ENCODE results near the gene LILRB5. TPM values are rescaled to one million over a fixed set of nuclear protein-coding genes. Genes with fewer than 3 reads are reported as not detected.
"Not testable (repeated sequence)": the region's sequence is repeated elsewhere in the genome, so short reads cannot be mapped to it uniquely, and the experiment has no call there.

The LILRB5 gene
- polyA plus RNA-seq, 2 of the 4 experiments (the other 2 are of a cell fraction), result not detected

DNA sequence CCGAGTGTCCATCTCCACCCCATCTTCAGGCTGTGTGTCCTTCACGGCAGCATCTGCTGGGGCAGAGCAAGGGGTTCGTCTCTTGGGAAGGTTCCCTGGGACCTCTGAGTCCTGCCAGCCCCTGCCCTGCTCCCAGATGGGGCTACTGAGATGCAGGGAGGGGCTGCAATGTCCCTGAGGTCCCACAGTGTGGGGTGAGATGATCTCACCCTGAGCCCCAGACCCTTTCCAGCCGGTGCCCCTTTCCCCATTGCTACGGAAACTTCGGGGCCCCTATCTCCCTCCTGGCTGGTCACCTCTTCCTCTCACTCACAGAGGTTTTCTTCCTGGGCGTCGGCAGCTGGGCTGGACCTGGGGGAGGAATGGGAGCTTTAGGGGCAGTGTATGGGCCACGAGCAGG lies 18.9 kb upstream of the LILRB5 start (continued):
- TF ChIP-seq, protein P1, sequence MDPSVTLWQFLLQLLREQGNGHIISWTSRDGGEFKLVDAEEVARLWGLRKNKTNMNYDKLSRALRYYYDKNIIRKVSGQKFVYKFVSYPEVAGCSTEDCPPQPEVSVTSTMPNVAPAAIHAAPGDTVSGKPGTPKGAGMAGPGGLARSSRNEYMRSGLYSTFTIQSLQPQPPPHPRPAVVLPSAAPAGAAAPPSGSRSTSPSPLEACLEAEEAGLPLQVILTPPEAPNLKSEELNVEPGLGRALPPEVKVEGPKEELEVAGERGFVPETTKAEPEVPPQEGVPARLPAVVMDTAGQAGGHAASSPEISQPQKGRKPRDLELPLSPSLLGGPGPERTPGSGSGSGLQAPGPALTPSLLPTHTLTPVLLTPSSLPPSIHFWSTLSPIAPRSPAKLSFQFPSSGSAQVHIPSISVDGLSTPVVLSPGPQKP (IDR thresholded peaks at IDR 0.05; ENCODE audit: low read depth, low read length), result no peak
- TF ChIP-seq, protein P2, sequence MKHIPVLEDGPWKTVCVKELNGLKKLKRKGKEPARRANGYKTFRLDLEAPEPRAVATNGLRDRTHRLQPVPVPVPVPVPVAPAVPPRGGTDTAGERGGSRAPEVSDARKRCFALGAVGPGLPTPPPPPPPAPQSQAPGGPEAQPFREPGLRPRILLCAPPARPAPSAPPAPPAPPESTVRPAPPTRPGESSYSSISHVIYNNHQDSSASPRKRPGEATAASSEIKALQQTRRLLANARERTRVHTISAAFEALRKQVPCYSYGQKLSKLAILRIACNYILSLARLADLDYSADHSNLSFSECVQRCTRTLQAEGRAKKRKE (CRISPR knock-in tag; IDR thresholded peaks at IDR 0.05; ENCODE audit: low read depth), result no peak
- TF ChIP-seq RAD21 (conservative IDR thresholded peaks at IDR 0.05 in 1 of 2, IDR thresholded peaks at IDR 0.05 in 1 of 2) (no peak), TP53 (CRISPR knock-in tag; IDR thresholded peaks at IDR 0.05) (no peak)

DNA sequence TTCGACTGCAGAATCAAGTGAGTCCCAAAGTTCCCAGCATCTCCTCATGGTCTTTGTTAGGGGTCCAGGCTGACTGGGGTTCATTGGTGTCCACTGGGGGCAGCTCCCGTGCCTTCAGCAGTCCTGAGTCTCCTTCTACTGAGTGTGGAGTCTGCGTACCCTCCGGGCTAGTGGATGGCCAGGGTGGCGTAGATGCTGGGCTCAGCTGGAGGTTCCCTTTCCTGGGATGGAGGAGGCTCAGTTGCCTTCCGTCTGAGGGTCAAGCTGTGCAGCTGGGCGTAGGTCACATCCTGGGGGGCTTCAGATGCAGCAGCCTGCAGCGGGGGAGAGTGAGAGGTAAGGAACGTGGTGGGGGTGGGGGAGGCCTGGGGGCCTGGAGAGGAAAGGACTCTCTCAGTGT lies 17.4 kb upstream of the LILRB5 start:
- CTCF ChIA-PET, result not testable (repeated sequence)
- WGBS (ENCODE audit: missing lambda C conversion rate), result 30% methylated on average over 9 of the region's 9 CpGs

DNA sequence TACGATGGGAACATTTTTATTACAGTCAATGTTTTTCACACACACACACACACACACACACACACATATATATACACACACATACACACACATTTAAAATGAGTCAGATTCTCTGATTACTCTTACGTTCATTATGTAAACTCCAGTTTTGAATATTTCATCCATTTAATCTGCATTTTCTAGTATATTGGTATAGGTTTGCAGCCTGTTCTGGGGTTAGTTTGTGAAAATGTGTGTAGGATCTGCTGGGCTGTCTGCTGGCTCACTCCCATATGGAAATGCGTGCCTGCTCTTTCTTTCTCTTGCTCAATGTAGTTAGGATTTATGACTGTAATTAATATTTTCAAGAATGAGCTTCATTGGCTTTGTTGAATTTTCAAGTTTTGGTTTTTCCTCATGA lies 16.7 kb upstream of the LILRB5 start:
- WGBS (ENCODE audit: missing lambda C conversion rate), result 32% methylated on average over 3 of the region's 3 CpGs
- Histone ChIP-seq H3K4me1 (no peaks in the 10 kb centered on the region), H3K9me3 (peaks cover 5% of the 10 kb centered on the region; the same call in 2 of the 3 replicates), H3K27ac (no peak overlapping the region), H3K4me2 (no peak overlapping the region), H3K4me3 (no peak overlapping the region)
- POLR2A ChIA-PET, result no interaction called here
- no peak for TF ChIP-seq SMC3 (IDR thresholded peaks at IDR 0.05)
- no peak for TF ChIP-seq GATA3 (IDR thresholded peaks at IDR 0.05; ENCODE audit: borderline replicate concordance)
- no peak for TF ChIP-seq HDAC2 (IDR thresholded peaks at IDR 0.05)
- TF ChIP-seq ESRRA (IDR thresholded peaks at IDR 0.05; ENCODE audit: borderline replicate concordance, low read length), result no peak
- TF ChIP-seq, protein P1 (IDR thresholded peaks at IDR 0.05; ENCODE audit: low read depth, low read length), result no peak
- TF ChIP-seq PHF8 (IDR thresholded peaks at IDR 0.05; ENCODE audit: borderline replicate concordance, low read depth), result no peak
- TF ChIP-seq CBX8 (IDR thresholded peaks at IDR 0.05), result no peak
- TF ChIP-seq CEBPB (IDR thresholded peaks at IDR 0.05), result no peak
- no peak for TF ChIP-seq ZNF302 (CRISPR knock-in tag; IDR thresholded peaks at IDR 0.05)
- TF ChIP-seq, protein P3, sequence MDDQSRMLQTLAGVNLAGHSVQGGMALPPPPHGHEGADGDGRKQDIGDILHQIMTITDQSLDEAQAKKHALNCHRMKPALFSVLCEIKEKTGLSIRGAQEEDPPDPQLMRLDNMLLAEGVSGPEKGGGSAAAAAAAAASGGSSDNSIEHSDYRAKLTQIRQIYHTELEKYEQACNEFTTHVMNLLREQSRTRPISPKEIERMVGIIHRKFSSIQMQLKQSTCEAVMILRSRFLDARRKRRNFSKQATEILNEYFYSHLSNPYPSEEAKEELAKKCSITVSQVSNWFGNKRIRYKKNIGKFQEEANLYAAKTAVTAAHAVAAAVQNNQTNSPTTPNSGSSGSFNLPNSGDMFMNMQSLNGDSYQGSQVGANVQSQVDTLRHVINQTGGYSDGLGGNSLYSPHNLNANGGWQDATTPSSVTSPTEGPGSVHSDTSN (IDR thresholded peaks at IDR 0.05), result no peak
- TF ChIP-seq, protein P4, sequence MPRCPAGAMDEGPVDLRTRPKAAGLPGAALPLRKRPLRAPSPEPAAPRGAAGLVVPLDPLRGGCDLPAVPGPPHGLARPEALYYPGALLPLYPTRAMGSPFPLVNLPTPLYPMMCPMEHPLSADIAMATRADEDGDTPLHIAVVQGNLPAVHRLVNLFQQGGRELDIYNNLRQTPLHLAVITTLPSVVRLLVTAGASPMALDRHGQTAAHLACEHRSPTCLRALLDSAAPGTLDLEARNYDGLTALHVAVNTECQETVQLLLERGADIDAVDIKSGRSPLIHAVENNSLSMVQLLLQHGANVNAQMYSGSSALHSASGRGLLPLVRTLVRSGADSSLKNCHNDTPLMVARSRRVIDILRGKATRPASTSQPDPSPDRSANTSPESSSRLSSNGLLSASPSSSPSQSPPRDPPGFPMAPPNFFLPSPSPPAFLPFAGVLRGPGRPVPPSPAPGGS (IDR thresholded peaks at IDR 0.05), result no peak
- no peak for TF ChIP-seq RNF2 (IDR thresholded peaks at IDR 0.05; ENCODE audit: borderline replicate concordance, low read depth)
- no peak for DNase-seq (ENCODE audit: low read depth in 1 of 2, low spot score in 1 of 2)
- CTCF ChIA-PET, result no interaction called here
- no peak for ATAC-seq
- no peak for FAIRE-seq

More for the DNA sequence above, 17.4 kb upstream of the LILRB5 start:
- H3K4me3 ChIP-seq; ATAC-seq; H3K9me3 ChIP-seq; H3K4me2 ChIP-seq; H3K27ac ChIP-seq; FAIRE-seq; DNase-seq (ENCODE audit: low read depth in 1 of 2, low spot score in 1 of 2); H3K4me1 ChIP-seq; POLR2A ChIA-PET: not testable (repeated sequence)

DNA sequence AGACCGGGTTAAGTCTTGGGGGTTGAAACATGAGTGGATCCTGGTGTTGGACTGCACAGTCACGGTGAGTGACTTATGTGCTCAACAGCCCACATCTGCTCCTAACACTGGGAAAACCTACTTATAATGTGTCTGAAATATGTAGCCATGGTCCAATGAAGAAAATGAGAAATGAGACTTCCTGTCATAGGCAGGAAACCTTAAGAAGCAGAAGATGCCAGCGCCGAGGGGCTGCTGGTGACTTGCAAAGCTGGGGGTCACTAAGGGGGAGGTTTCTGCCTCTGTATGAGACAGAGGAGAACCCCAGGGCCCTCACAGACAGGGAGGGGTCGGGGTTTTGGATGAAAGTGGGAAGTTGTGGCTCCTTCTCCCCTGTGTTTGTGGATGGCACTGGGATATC lies 15.1 kb upstream of the LILRB5 start:
- POLR2A ChIA-PET; H3K4me1 ChIP-seq; FAIRE-seq; DNase-seq (ENCODE audit: low read depth in 1 of 2, low spot score in 1 of 2); H3K9me3 ChIP-seq; H3K4me2 ChIP-seq; H3K4me3 ChIP-seq; H3K27ac ChIP-seq; ATAC-seq: not testable (repeated sequence)
- WGBS (ENCODE audit: missing lambda C conversion rate), result 44% methylated on average over 5 of the region's 5 CpGs
- CTCF ChIA-PET, result interaction anchor here (1.4 kb wide), 1 partner anchor 119 kb away, joined by 3 read pairs; no protein-coding TSS in a partner anchor

DNA sequence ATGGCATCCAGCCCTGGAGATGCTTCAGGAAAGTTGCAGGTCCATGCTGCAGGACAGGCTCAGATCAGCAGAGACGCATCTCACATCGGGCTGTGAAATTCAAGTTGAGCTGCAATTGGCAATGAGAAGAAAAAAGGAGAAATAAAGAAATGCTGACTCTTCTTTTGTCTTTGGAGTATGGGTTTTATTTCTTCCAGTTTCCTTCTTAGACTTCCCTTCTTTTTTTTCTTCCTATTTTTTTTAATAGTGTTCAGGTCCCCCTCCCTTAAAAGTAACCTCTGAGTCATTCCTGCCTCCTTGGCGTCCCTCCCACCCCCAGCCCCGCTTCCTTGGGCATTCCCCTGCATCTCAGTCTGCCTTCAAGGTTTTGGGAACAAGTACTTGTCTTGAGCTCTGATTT lies 14.5 kb upstream of the LILRB5 start:
- FAIRE-seq; POLR2A ChIA-PET; CTCF ChIA-PET; H3K4me2 ChIP-seq; DNase-seq (ENCODE audit: low read depth in 1 of 2, low spot score in 1 of 2); H3K9me3 ChIP-seq; H3K27ac ChIP-seq; H3K4me3 ChIP-seq; H3K4me1 ChIP-seq; ATAC-seq: not testable (repeated sequence)
- under 1% methylated on average over 4 of the region's 4 CpGs for WGBS (ENCODE audit: missing lambda C conversion rate)
